ENCODE data around the gene PRICKLE2.

Gene PRICKLE2

GRCh38 chr3:64067506-64068346 lies 157.5 kb downstream of the PRICKLE2 start:
- DNase-seq = no peak

GRCh38 chr3:64064804-64065203 lies 160.5 kb downstream of the PRICKLE2 start:
- no peak for DNase-seq

GRCh38 chr3:64063983-64064438 lies 161.3 kb downstream of the PRICKLE2 start:
- no peak for DNase-seq

GRCh38 chr3:64063207-64063982 lies 161.9 kb downstream of the PRICKLE2 start:
- DNase-seq = peak; percentile 2

- no peak for DNase-seq
Observed at GRCh38 chr3:64061628-64062027, 163.6 kb downstream of the PRICKLE2 start.

GRCh38 chr3:64059484-64060175 lies 165.6 kb downstream of the PRICKLE2 start:
- DNase-seq = no peak

- no peak for DNase-seq
Observed at GRCh38 chr3:64058566-64058965, 166.7 kb downstream of the PRICKLE2 start.

GRCh38 chr3:64057231-64057630 lies 168.0 kb downstream of the PRICKLE2 start:
- no peak for DNase-seq

GRCh38 chr3:64056606-64057180 lies 168.6 kb downstream of the PRICKLE2 start:
- no peak for DNase-seq

GRCh38 chr3:64055076-64055475 lies 170.2 kb downstream of the PRICKLE2 start:
- DNase-seq = no peak

GRCh38 chr3:64054488-64054887 lies 170.8 kb downstream of the PRICKLE2 start:
- no peak for DNase-seq

- no peak for DNase-seq
Observed at GRCh38 chr3:64053581-64053980, 171.7 kb downstream of the PRICKLE2 start.

GRCh38 chr3:64053117-64053516 lies 172.1 kb downstream of the PRICKLE2 start:
- no peak for DNase-seq

- no peak for DNase-seq
Observed at GRCh38 chr3:64049832-64050231, 175.4 kb downstream of the PRICKLE2 start.

GRCh38 chr3:64049136-64049535 lies 176.1 kb downstream of the PRICKLE2 start:
- DNase-seq = peak; percentile 1

- DNase-seq = no peak
Observed at GRCh38 chr3:64048631-64049061, 176.6 kb downstream of the PRICKLE2 start.

GRCh38 chr3:64047787-64048186 lies 177.5 kb downstream of the PRICKLE2 start:
- no peak for DNase-seq

- DNase-seq = no peak
Observed at GRCh38 chr3:64046996-64047594, 178.2 kb downstream of the PRICKLE2 start.

GRCh38 chr3:64046592-64046991 lies 178.7 kb downstream of the PRICKLE2 start:
- no peak for DNase-seq

GRCh38 chr3:64042952-64043351 lies 182.3 kb downstream of the PRICKLE2 start:
- no peak for DNase-seq
